HG03460 (cell line): ENCODE measurements around the gene SLC25A29.

Source experiments
- ATAC-seq: cut with Tn5 transposase; IDR thresholded peaks from one replicate; pipeline ENCODE4 v1.9.1; 2021; ENCODE audit not compliant: unreplicated experiment

Gene SLC25A29

GRCh38 chr14:100282766-100283419 is 23.4 kb downstream of the SLC25A29 start:
- ATAC-seq, result no peak

- ATAC-seq, result no peak
Measured at GRCh38 chr14:100282083-100282350, 24.2 kb downstream of the SLC25A29 start.

- no peak for ATAC-seq
Measured at GRCh38 chr14:100281286-100282082, 24.8 kb downstream of the SLC25A29 start.

- no peak for ATAC-seq
Measured at GRCh38 chr14:100279563-100279962, 26.7 kb downstream of the SLC25A29 start.

- no peak for ATAC-seq
Measured at GRCh38 chr14:100279133-100279532, 27.1 kb downstream of the SLC25A29 start.

GRCh38 chr14:100278702-100279101 is 27.5 kb downstream of the SLC25A29 start:
- peak; percentile 73 for ATAC-seq

GRCh38 chr14:100275214-100275613 is 31.0 kb downstream of the SLC25A29 start:
- no peak for ATAC-seq

GRCh38 chr14:100274250-100274649 is 32.0 kb downstream of the SLC25A29 start:
- ATAC-seq, result no peak

- ATAC-seq, result no peak
Measured at GRCh38 chr14:100271247-100271939, 34.9 kb downstream of the SLC25A29 start.

- ATAC-seq, result no peak
Measured at GRCh38 chr14:100268591-100269207, 37.5 kb downstream of the SLC25A29 start.

- no peak for ATAC-seq
Measured at GRCh38 chr14:100267990-100268389, 38.3 kb downstream of the SLC25A29 start.

GRCh38 chr14:100263141-100263540 is 43.1 kb downstream of the SLC25A29 start:
- ATAC-seq, result no peak

GRCh38 chr14:100262545-100262944 is 43.7 kb downstream of the SLC25A29 start:
- ATAC-seq, result no peak

GRCh38 chr14:100261621-100262020 is 44.6 kb downstream of the SLC25A29 start:
- no peak for ATAC-seq

- ATAC-seq, result no peak
Measured at GRCh38 chr14:100256339-100256895, 49.8 kb downstream of the SLC25A29 start.

- ATAC-seq, result no peak
Measured at GRCh38 chr14:100252684-100253083, 53.6 kb downstream of the SLC25A29 start.

- ATAC-seq, result no peak
Measured at GRCh38 chr14:100250732-100251465, 55.3 kb downstream of the SLC25A29 start.

GRCh38 chr14:100246809-100247428 is 59.3 kb downstream of the SLC25A29 start:
- no peak for ATAC-seq

- ATAC-seq, result no peak
Measured at GRCh38 chr14:100243020-100243419, 63.2 kb downstream of the SLC25A29 start.

GRCh38 chr14:100241279-100241678 is 65.0 kb downstream of the SLC25A29 start:
- no peak for ATAC-seq
